H1 (cell line): ENCODE data around the gene CTIF. TPM values are rescaled to one million over a fixed set of nuclear protein-coding genes. Genes with fewer than 3 reads are reported as not detected.

Experiments used
- ATF3 ChIP-seq: IDR thresholded peaks from 2 replicates; pipeline ENCODE4 v1.6.1; 2011; ENCODE audit warnings: low read depth, mild to moderate bottlenecking, low read length; ENCODE audit not compliant: insufficient read depth
- CHD7 ChIP-seq: fragments of 300-600 bp; sonication (generic); IDR thresholded peaks from 2 replicates; pipeline ENCODE4 v1.7.1; 2012; ENCODE audit warnings: low read length, moderate library complexity, mild to moderate bottlenecking, inconsistent platforms; ENCODE audit not compliant: insufficient replicate concordance
- CREB1 ChIP-seq: IDR thresholded peaks from 2 replicates; pipeline ENCODE4 v1.6.1; 2012; ENCODE audit warnings: inconsistent platforms
- CTBP2 ChIP-seq: IDR thresholded peaks from 2 replicates; pipeline ENCODE4 v1.7.0; 2011; ENCODE audit warnings: borderline replicate concordance, mild to moderate bottlenecking, moderate library complexity, mixed read lengths, low read length; ENCODE audit not compliant: insufficient read depth, insufficient read length
- GTF2F1 ChIP-seq: IDR thresholded peaks from 2 replicates; pipeline ENCODE4 v1.6.1; 2012; ENCODE audit warnings: low read depth, low read length, improper control_type of control experiment, borderline replicate concordance
- NANOG ChIP-seq: IDR thresholded peaks from 2 replicates; pipeline ENCODE4 v1.6.1; 2011; ENCODE audit warnings: low read length, low read depth, mild to moderate bottlenecking, inconsistent platforms; ENCODE audit not compliant: insufficient read depth, poor library complexity, severe bottlenecking
- PHF8 ChIP-seq: fragments of 200-600 bp; sonication (generic); conservative IDR thresholded peaks from 2 replicates; pipeline ENCODE4 v1.7.1; 2012; ENCODE audit warnings: low read depth, mild to moderate bottlenecking, inconsistent platforms, low read length, moderate library complexity
- RBBP5 ChIP-seq: IDR thresholded peaks from 2 replicates; pipeline ENCODE4 v1.7.1; 2012; ENCODE audit warnings: low read depth, mild to moderate bottlenecking, inconsistent platforms, low read length, moderate library complexity, borderline replicate concordance
- SIRT6 ChIP-seq: IDR thresholded peaks from one replicate; pipeline ENCODE4 v1.7.1; 2012; ENCODE audit warnings: low read length, inconsistent platforms
- TCF12 ChIP-seq: IDR thresholded peaks from 2 replicates; pipeline ENCODE4 v1.6.1; 2011; ENCODE audit warnings: low read depth, mild to moderate bottlenecking, low read length
- TEAD4 ChIP-seq: IDR thresholded peaks from 2 replicates; pipeline ENCODE4 v1.6.1; 2012; ENCODE audit warnings: low read depth, low read length, inconsistent platforms, mixed read lengths
- ZNF274 ChIP-seq: IDR thresholded peaks from 2 replicates; pipeline ENCODE4 v1.7.0; 2012; ENCODE audit warnings: low read length, borderline replicate concordance; ENCODE audit errors: extremely low read depth
- polyA plus RNA-seq, 7 experiments: library from polyadenylated mRNA; depleted of rRNA in 3 of 7; stranded (reverse) in 5 of 7; unstranded in 2 of 7; fragments of >200 nt in 5 of 7; fragments of 200-250 nt in 2 of 7; gene quantifications; 1 replicate in 5 of 7; 2 replicates in 1 of 7; 4 replicates in 1 of 7; pipeline versions ENCODE4 v1.2.1 to v1.2.3, GENCODE V29; 2011 to 2013; ENCODE audit warnings: missing spikeins in 2 of 7, mixed read lengths in 2 of 7
- total RNA-seq: library from RNA; stranded (reverse); fragmentation: NEBNext Ultra II Directional; extraction: Animal tissue kit (Norgen Biotek cat#: 25700); gene quantifications from 2 replicates; pipeline ENCODE4 v1.2.1, GENCODE V29; 2021

The CTIF gene
- total and polyA plus RNA-seq, 2 of the 8 experiments (the other 6 are each of a cell fraction or from before 2014, with no cell fraction given): 9.0 to 17.8 TPM

- no peak for TF ChIP-seq CHD7
- TF ChIP-seq ZNF274: no peak
- no peak for TF ChIP-seq CTBP2
- TF ChIP-seq TCF12: no peak
- no peak for TF ChIP-seq NANOG
- TF ChIP-seq CREB1: no peak
- no peak for TF ChIP-seq SIRT6
- no peak for TF ChIP-seq PHF8
- no peak for TF ChIP-seq ATF3
- TF ChIP-seq TEAD4: no peak
- no peak for TF ChIP-seq GTF2F1
- no peak for TF ChIP-seq RBBP5
Observed at GRCh38 chr18:48517048-48517447, 21.8 kb upstream of the CTIF start (continued).
